NT2/D1 (cell line): ENCODE measurements around the gene B3GLCT.
"Not testable (repeated sequence)": the region's sequence is repeated elsewhere in the genome, so short reads cannot be mapped to it uniquely, and the experiment has no call there.

ENCODE experiments used
- DNase-seq: peaks from one replicate; pipeline ENCODE4 v3.0.0-alpha.2; 2011; ENCODE audit warnings: low read depth, low spot score
- H3K27me3 ChIP-seq: 2 replicates; pipeline ENCODE4 v1.6.0; 2011; ENCODE audit warnings: mild to moderate bottlenecking; ENCODE audit not compliant: insufficient read length, insufficient read depth
- H3K36me3 ChIP-seq: 2 replicates; pipeline ENCODE4 v1.6.1; 2011; ENCODE audit warnings: mild to moderate bottlenecking, low read length, mixed read lengths; ENCODE audit not compliant: insufficient read depth, insufficient read length
- H3K4me1 ChIP-seq: 2 replicates; pipeline ENCODE4 v1.5.1; 2011; ENCODE audit not compliant: insufficient read depth, insufficient read length
- H3K4me3 ChIP-seq: 2 replicates; pipeline ENCODE4 v1.5.1; 2011; ENCODE audit warnings: low read depth; ENCODE audit not compliant: insufficient read length
- H3K9ac ChIP-seq: 2 replicates; pipeline ENCODE4 v1.6.0; 2011; ENCODE audit warnings: low read depth; ENCODE audit not compliant: insufficient read length
- H3K9me3 ChIP-seq: 2 replicates; pipeline ENCODE4 v1.5.1; 2011; ENCODE audit warnings: mild to moderate bottlenecking, low read length; ENCODE audit not compliant: insufficient read depth
- SUZ12 ChIP-seq: IDR thresholded peaks from 2 replicates; pipeline ENCODE4 v1.6.1; 2011; ENCODE audit not compliant: insufficient read length, insufficient read depth; ENCODE audit errors: extremely low read depth
- YY1 ChIP-seq: IDR thresholded peaks from 2 replicates; pipeline ENCODE4 v1.6.1; 2011; ENCODE audit not compliant: insufficient read length, insufficient read depth
- ZNF274 ChIP-seq: IDR thresholded peaks from 2 replicates; pipeline ENCODE4 v1.6.1; 2011; ENCODE audit warnings: mild to moderate bottlenecking, low read depth, low read length

Gene B3GLCT

DNA sequence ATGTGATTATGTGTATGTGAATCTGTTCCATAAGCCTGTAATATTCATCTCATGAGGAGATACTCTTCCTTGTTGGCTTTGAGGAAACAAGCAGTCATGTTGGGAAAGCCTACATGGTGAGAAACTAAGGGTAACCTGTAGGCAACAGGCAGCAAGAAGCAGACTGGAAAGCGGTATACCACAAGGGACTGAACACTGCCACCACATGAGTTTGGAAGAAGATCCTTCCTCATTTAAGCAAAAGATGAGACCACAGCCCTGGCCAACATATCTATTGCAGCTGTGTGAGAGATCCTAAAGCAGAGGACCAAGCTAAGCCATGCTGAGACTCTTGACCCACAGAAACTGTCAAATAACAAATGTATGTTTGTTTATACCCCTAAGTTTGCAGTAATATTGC lies 134.8 kb downstream of the B3GLCT start:
- Histone ChIP-seq H3K27me3 (no peaks in the 10 kb centered on the region), H3K4me3 (no peak overlapping the region), H3K9me3 (no peaks in the 10 kb centered on the region), H3K36me3 (no peaks in the 10 kb centered on the region), H3K4me1 (no peaks in the 10 kb centered on the region), H3K9ac (no peak overlapping the region)
- TF ChIP-seq ZNF274 (no peak), YY1 (no peak), SUZ12 (no peak)
- DNase-seq = no peak

DNA sequence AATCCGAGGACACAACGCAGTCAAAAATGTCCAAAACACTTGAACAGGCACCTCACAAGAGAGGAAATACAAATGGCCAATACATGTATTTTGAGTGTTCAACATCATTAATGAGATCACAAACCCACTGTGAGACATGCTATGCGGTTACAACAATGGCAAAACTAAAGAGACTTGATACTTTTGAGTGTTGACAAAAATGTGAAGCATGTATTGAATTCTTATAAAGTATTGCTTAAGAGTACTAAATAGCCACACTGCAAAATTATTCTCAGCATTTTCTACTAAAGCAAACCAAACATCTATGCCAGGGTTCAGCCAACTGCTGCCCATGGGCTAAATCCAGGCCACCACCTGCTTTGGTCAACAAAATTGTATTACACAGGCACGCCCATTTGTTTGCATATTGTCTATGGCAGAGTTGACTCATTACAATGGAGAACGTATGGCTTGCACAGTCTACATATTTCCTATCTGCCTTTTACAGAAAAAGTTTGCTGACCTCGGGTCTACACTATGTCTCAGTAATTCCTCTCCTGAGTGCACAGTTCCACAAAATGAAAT lies 135.3 kb downstream of the B3GLCT start:
- TF ChIP-seq SUZ12 (no peak), ZNF274 (no peak), YY1 (no peak)
- no peaks in the 10 kb centered on the region for H3K36me3 ChIP-seq
- H3K4me1 ChIP-seq = no peaks in the 10 kb centered on the region
- no peak overlapping the region for H3K4me3 ChIP-seq
- H3K9me3 ChIP-seq = peaks cover 2% of the 10 kb centered on the region; the same call in 1 of the 2 replicates
- no peaks in the 10 kb centered on the region for H3K27me3 ChIP-seq
- DNase-seq = no peak
- no peak overlapping the region for H3K9ac ChIP-seq

DNA sequence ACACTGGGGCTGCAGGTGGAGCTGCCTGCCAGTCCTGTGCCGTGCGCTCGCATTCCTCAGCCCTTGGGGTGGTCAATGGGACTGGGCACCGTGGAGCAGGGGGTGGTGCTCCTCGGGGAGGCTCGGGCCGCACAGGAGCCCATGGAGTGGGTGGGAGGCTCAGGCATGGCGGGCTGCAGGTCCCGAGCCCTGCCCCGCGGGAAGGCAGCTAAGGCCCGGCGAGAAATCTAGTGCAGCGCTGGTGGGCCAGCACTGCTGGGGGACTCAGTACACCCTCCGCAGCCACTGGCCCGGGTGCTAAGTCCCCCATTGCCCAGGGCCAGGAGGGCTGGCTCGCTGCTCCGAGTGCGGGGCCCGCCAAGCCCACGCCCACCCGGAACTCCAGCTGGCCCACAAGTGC lies 139.8 kb downstream of the B3GLCT start:
- not testable (repeated sequence) for H3K4me1 ChIP-seq, DNase-seq, H3K9ac ChIP-seq, H3K9me3 ChIP-seq, H3K27me3 ChIP-seq, H3K4me3 ChIP-seq, H3K36me3 ChIP-seq

DNA sequence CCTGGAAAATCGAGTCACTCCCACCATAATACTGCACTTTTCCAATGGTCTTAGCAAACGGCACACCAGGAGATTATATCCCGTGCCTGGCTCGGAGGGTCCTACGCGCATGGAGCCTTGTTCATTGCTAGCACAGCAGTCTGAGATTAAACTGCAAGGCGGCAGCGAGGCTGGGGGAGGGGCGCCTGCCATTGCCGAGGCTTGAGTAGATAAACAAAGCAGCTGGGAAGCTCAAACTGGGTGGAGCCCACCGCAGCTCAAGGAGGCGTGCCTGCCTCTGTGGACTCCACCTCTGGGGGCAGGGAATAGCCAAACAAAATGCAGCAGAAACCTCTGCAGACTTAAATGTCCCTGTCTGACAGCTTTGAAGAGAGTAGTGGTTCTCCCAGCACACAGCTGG lies 141.1 kb downstream of the B3GLCT start:
- not testable (repeated sequence) for H3K4me1 ChIP-seq, H3K4me3 ChIP-seq, H3K9ac ChIP-seq, DNase-seq, H3K36me3 ChIP-seq, H3K9me3 ChIP-seq, H3K27me3 ChIP-seq

DNA sequence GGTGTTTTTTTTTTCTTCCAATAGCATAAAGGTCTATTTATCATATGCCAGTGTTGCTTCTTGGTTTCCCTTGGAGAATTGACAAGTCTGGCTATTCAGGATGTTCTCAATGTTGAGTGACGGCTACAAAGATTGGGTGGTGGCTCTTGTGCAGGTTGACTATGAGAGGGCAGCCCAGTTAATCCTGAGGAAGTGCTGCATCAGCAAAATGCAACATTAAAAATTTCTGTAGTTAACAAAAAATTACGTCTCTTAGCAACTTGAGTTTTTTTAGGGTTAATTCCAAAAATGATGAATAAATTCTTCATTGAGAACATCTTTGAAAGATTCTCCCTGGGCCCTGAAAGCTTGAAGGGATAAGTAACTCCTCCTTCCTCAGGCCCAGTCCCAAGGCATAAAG lies 147.1 kb downstream of the B3GLCT start:
- H3K9ac ChIP-seq = no peak overlapping the region
- no peak for TF ChIP-seq ZNF274
- no peak for TF ChIP-seq SUZ12
- no peak overlapping the region for H3K4me3 ChIP-seq
- no peaks in the 10 kb centered on the region for H3K4me1 ChIP-seq
- DNase-seq = no peak
- no peaks in the 10 kb centered on the region for H3K36me3 ChIP-seq
- peaks cover 6% of the 10 kb centered on the region; the same call in 1 of the 2 replicates for H3K9me3 ChIP-seq
- no peaks in the 10 kb centered on the region for H3K27me3 ChIP-seq

DNA sequence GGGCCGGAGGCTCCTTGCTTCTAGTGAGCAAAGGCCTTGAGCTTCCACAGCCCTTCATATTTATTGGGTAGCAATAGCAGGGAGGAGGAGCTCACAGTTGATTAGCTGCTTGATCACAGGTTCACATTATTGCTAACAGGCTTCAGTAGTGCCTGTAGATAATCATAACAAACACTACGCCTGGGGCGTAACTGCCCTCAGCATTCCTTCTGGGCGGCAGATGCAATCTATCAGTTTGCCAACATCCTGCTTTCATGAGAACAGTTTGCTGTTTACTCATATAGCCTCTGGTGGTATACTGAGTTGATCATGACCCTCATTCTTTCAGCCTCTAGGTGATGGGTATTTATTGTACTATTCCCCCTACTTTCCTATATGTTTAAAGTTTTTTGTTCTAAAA lies 149.4 kb downstream of the B3GLCT start:
- TF ChIP-seq YY1 = no peak
- TF ChIP-seq SUZ12 = no peak
- TF ChIP-seq ZNF274 = no peak
- H3K27me3 ChIP-seq = no peaks in the 10 kb centered on the region
- no peak overlapping the region for H3K4me3 ChIP-seq
- H3K4me1 ChIP-seq = no peaks in the 10 kb centered on the region
- no peaks in the 10 kb centered on the region for H3K36me3 ChIP-seq
- peaks cover 11% of the 10 kb centered on the region for H3K9me3 ChIP-seq
- DNase-seq = no peak
- H3K9ac ChIP-seq = no peak overlapping the region

DNA sequence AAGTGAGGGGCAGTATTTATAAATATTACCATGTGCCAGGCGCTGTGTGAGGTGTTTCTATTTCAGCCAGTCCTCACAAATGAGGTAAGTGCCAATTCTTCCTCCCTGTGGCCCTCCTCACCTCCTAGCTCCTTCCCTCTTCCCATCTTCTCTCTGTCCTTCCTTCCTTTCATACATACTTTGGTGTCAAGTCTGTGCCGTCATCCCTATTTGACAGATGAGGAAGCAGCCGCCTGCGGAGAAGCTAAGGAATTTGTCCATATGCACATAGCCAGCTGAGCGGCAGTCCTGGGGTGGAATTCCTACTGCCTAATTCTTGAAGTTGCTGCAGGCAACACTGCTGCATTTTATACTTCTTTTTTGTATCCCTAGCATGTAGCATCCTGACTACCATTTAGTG lies 150.8 kb downstream of the B3GLCT start:
- no peak overlapping the region for H3K4me3 ChIP-seq
- no peaks in the 10 kb centered on the region for H3K36me3 ChIP-seq
- peak; percentile 11 for DNase-seq
- TF ChIP-seq ZNF274 (no peak), YY1 (no peak), SUZ12 (no peak)
- H3K9ac ChIP-seq = no peak overlapping the region
- no peaks in the 10 kb centered on the region for H3K4me1 ChIP-seq
- H3K9me3 ChIP-seq = peaks cover 25% of the 10 kb centered on the region
- no peaks in the 10 kb centered on the region for H3K27me3 ChIP-seq

DNA sequence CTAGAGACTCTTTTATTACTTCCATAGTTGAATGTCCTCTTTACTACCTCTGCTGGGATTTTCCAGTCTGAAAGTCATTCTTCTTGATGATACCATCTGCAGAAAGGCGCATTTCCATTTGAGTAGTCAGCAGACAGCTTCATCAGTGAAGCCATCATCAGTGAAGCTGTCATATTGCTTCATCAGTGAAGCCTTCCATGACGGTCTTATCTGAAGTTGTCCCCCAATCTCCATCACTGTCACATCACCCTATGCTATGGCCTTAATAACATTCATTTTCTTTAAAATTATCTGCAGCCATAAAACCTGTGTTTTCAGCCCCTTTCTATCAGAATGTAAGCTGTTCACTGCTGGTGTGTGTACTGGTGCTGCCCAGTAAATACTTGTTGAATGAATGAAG lies 151.6 kb downstream of the B3GLCT start:
- no peaks in the 10 kb centered on the region for H3K36me3 ChIP-seq
- no peak overlapping the region for H3K4me3 ChIP-seq
- DNase-seq = no peak
- H3K27me3 ChIP-seq = no peaks in the 10 kb centered on the region
- H3K9me3 ChIP-seq = peaks cover 30% of the 10 kb centered on the region
- TF ChIP-seq YY1 (no peak), SUZ12 (no peak)
- H3K4me1 ChIP-seq = no peaks in the 10 kb centered on the region
- no peak overlapping the region for H3K9ac ChIP-seq
